Ovary (tissue), 3 donors: ENCODE data around the gene GNA12.

Experiments used
- POLR2A ChIP-seq: fragments of 450-650 bp; IDR thresholded peaks from one replicate; pipeline ENCODE4 v1.6.1; 2017; ENCODE audit warnings: antibody characterized with exemption, mild to moderate bottlenecking, moderate library complexity
- TF ChIP-seq, protein P1 (sequence below), 3 donors: fragments of 450-650 bp in 2 of 3; fragments of 200-600 bp in 1 of 3; IDR thresholded peaks; one replicate each; pipeline versions ENCODE4 v1.5.1 to v1.8.0; 2016 to 2022; ENCODE audit warnings: antibody characterized with exemption in 3 of 3, mild to moderate bottlenecking in 1 of 3
- donor health status: DM: no; HTN: no; CAD: no.

DNA sequence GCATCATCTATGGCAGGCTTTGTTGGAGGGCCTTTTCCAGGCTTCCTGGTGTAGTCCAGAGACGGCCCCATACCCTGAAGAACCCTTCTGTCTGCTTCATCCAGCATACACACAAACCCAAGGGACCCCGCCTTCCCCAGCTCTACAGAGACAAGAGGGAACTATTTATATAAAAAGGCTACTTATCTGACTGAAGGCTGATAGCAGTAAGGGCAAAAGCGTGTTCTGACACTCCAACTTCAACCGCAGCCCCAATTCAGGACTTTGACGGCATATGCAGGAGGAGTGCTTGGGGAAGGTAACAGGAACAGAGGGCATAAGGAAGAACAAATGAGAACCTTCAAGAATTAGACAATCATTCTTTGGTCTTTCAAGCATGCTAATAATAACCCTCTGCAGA is 21.0 kb downstream of the GNA12 start:
- TF ChIP-seq, protein P1, sequence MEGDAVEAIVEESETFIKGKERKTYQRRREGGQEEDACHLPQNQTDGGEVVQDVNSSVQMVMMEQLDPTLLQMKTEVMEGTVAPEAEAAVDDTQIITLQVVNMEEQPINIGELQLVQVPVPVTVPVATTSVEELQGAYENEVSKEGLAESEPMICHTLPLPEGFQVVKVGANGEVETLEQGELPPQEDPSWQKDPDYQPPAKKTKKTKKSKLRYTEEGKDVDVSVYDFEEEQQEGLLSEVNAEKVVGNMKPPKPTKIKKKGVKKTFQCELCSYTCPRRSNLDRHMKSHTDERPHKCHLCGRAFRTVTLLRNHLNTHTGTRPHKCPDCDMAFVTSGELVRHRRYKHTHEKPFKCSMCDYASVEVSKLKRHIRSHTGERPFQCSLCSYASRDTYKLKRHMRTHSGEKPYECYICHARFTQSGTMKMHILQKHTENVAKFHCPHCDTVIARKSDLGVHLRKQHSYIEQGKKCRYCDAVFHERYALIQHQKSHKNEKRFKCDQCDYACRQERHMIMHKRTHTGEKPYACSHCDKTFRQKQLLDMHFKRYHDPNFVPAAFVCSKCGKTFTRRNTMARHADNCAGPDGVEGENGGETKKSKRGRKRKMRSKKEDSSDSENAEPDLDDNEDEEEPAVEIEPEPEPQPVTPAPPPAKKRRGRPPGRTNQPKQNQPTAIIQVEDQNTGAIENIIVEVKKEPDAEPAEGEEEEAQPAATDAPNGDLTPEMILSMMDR (IDR thresholded peaks at IDR 0.05), result no peak
- no peak for TF ChIP-seq POLR2A
